Umbilical cord (tissue), 2 donors: ENCODE data around the gene PPM1G. TPM values are rescaled to one million over a fixed set of nuclear protein-coding genes. Genes with fewer than 3 reads are reported as not detected.
A peak's percentile ranks its signal among the peaks of the same experiment; 100 is the strongest.
"Not testable (repeated sequence)": the region's sequence is repeated elsewhere in the genome, so short reads cannot be mapped to it uniquely, and the experiment has no call there.

Source experiments
- DNase-seq: peaks from one replicate; pipeline ENCODE4 v3.0.0-alpha.2; 2015; ENCODE audit warnings: low spot score
- total RNA-seq: library from RNA; depleted of rRNA; stranded (reverse); fragments of >200 nt; gene quantifications from one replicate; pipeline ENCODE4 v1.2.3, GENCODE V29; 2014; ENCODE audit warnings: low replicate concordance; ENCODE audit not compliant: insufficient read depth

Gene PPM1G
- total RNA-seq, 1 donor from 2014 or later = 28.2 TPM

DNA sequence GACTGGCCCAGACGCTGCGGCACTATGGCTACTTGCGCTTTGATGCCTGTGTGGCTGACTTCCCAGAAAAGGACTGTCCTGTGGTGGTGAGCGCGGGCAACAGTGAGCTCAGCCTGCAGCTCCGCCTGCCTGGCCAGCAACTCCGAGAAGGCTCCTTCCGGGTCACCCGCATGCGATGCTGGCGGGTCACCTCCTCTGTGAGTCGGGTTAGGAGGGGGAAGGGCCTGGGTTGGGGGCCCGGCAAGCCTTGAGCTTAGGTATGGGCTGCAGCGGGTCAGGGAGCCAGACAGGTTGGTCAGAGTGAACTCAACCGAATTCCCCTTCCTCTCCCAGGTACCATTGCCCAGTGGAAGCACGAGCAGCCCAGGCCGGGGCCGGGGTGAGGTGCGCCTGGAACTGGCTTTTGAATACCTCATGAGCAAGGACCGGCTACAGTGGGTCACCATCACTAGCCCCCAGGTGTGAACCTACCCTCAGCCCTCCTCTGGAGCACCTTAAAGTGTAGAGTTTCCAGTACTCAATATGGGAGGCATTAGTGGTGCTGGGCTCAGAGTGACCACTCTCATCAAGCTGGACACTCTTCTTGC lies 33.8 kb downstream of the PPM1G start:
- no peak for DNase-seq

DNA sequence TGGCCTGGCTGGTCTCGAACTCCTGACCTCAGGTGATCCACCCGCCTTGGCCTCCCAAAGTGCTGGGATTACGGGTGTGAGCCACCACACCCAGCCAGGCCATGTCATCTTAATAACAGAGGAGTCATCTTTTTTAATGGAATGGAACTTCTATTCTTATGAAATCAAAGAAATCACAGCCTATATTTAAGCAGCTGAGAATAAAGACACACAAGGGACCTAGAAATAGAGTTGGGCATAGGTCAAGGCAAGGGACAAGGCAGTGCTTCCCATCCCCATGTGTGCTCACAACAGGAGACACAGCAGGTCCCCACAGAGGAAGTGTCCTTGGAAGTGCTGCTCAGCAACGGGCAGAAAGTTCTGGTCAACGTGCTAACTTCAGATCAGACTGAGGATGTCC lies 35.8 kb downstream of the PPM1G start:
- DNase-seq = no peak

DNA sequence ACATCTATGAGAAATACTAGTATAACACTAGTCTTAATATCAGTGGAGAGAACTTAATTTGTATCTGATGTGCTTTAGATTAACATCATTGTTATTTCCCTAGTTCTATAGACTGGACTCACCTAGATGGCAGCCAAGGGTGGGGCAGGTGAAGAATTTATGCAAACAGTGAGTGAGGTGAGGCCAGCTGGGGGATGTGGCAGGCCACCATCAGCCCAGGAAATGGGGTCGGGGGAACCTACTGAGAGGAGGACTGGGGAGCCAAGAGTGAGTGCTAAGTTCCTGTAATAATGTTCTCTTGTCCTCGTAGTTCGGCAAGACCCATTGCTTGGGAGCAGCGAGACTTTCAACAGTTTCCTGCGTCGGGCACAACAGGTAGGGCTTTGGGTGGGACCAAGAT lies 36.5 kb downstream of the PPM1G start:
- no peak for DNase-seq

GRCh38 chr2:27370816-27371620 lies 38.4 kb downstream of the PPM1G start:
- DNase-seq = peak; percentile 70

- peak; percentile 100 for DNase-seq
Measured at GRCh38 chr2:27370026-27370815, 39.2 kb downstream of the PPM1G start, which contains the start of the genes EIF2B4 and SNX17. TSS of gene EIF2B4 (minus strand) at chr2:27370338. CDS start at chr2:27370314, 24 bp downstream. TSS of gene SNX17 (plus strand) at chr2:27370616. CDS start at chr2:27370744, 128 bp downstream.

DNA sequence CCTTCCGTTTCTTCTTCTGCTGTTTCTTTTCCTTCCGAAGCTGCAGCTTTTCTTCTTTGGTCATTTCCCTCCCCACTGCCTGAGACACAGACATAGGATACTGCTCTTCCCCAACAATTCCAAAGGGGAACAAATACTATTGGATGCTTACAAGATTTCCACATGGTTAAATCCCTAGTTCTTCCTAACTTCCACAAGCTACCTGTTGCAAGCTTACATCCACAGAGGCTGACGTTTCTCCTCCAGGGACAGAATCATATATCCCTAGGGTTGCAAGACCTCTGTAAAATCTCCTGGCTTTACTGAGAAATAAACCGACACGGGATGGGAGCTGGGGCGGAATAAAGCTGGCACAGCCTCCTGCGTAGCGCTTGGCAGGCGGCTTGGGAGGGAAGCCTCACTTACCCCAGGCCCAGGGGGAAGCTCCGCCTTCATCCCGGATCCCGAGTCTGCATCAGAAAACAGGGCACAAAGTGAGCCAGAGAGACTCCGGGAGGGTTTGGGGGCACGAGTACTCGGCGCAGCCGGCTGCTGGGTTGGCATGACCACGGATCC lies 39.8 kb downstream of the PPM1G start:
- peak; percentile 73 for DNase-seq

DNA sequence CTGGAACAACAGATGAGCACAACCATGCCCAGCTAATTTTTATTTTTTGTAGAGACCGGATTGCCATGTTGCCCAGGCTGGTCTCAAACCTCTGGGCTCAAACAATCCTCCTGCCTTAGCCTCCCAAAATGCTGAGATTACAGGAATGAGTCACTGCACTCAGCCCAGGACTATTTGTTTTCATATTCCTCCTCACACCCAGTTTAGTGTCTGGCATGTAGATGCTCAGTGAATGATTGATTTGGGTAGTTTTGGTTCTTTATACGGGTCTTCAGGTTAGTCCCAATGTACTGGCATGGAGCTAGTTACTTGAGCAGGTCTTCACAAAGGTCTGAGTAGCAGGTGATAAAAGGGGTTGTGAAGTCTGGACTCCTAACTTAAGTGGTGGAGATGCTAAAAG lies 45.5 kb downstream of the PPM1G start:
- DNase-seq = no peak

GRCh38 chr2:27362678-27363420 lies 46.5 kb downstream of the PPM1G start:
- no peak for DNase-seq

GRCh38 chr2:27356382-27357181 lies 52.8 kb downstream of the PPM1G start, which contains the start of gene GTF3C2:
TSS of gene GTF3C2 (minus strand) at chr2:27356764. CDS start at chr2:27343554, 13,210 bp downstream.
- DNase-seq = peak; percentile 99

GRCh38 chr2:27356056-27356381 lies 53.4 kb downstream of the PPM1G start:
- peak; percentile 28 for DNase-seq

- no peak for DNase-seq
Measured at GRCh38 chr2:27354597-27354927, 54.8 kb downstream of the PPM1G start.

- peak; percentile 34 for DNase-seq
Measured at GRCh38 chr2:27353762-27354596, 55.4 kb downstream of the PPM1G start.

GRCh38 chr2:27353386-27353761 lies 56.0 kb downstream of the PPM1G start:
- not testable (repeated sequence) for DNase-seq

- no peak for DNase-seq
Measured at GRCh38 chr2:27351802-27352598, 57.4 kb downstream of the PPM1G start.

- DNase-seq = no peak
Measured at GRCh38 chr2:27350106-27350693, 59.2 kb downstream of the PPM1G start.

DNA sequence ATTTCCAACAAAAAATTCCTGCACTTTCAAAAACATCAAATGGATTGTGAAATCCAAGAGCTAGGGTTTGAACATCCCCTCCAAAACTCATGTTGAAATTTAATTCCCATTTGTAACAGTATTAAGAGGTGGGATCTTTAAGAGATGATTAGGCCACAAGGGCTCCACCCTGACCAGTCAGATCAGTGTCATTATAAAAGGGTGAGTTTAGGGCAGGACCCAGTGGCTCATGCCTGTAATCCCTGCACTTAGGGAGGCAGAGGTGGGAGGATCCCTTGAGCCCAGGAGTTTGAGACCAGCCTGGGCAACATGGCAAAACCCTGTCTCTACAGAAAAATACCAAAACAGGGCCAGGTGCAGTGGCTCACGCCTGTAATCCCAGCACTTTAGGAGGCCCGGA lies 61.8 kb downstream of the PPM1G start:
- DNase-seq = no peak

DNA sequence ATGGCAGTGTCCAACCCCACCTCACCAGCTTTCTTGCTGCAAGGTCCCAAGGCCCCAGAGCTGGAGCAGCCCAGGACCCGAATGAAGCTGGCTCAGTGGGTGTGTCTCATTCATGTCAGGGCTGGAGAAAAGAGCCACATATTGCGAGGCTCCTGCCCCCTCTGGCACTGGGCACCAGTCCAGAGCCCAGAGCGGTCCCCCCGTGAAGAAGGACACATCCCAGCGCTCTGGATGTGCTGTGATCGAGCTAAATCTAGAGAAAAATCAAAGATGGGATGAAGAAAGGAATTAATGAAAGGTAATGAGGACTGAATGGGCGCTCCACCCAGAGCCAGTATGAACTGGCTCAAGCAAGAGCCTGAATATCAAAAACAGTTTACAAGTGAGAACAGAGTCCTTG lies 73.2 kb downstream of the PPM1G start:
- DNase-seq = no peak

DNA sequence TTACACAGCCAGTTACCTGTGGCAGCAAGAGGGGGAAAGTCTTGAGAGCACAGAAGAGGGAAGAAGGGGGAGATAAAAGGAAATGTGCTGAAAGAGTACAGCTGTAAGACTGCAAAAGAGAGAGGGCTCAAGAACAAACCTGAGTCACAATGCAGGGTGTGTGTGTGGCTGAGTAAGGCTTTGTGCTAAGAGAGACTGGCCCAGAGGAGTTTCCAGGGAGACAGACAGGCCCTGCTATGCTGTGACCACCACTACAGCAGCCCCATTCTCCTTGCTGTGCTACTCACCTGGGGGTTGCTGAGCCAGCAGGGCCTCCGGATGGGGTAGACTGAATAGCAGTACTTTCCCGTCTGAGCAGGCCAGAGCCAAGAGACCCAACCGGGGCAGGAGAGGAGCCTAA lies 74.1 kb downstream of the PPM1G start:
- DNase-seq = no peak
